ENCODE results near the gene C1QTNF4.
"Not testable (repeated sequence)": the region's sequence is repeated elsewhere in the genome, so short reads cannot be mapped to it uniquely, and the experiment has no call there.

The C1QTNF4 gene

DNA sequence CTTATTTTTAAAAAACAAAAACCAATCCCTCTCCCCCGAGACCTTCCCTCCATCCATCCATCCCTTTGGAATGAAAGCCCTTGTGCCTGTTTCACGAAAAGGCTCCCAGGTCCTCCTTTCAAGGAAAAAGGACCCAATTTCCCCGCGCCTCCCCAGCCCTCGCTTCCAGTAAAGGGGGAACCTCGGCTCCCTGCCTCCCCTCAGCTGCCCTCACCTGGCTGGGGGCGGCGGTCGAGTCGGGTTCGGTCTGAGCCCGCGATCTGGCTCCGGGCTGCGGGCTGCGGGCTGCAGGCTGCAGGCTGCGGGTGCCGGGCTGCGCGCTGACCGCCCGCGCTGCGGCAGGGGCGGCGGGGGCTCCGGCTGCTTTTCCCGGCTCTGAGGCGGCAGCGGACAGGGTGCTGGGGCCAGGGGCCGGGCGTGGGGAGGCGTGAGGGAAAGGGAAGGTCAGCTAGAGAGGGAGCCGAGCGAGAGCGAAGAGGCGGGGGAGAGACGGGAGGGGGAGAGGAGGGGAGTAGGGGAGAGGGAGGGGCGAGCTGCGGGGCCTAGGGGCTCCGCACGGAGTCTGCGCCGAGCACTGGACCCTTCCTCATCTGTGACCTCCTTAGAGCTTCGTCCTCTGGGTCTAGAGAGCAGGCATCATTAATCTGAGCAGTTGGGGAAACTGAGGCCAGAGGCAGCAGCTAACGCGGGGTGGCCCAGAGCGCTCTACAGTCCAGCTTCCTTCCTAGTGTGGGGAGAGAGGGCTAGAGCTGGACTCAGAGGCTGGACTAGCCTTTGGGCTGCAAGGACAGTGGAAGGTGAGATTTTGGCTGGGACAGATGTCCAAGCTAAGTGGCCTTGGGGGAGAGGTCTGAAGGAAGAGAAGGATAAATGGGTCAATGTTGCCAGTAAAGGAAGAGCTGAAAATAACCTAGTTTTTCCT lies at the start of gene C1QTNF4:
C1QTNF4 (minus strand) TSS at position 478 of the 922 bp plus-strand sequence. CDS start 3,601 bp downstream, outside the sequence.
- DNase-seq, result no peak

DNA sequence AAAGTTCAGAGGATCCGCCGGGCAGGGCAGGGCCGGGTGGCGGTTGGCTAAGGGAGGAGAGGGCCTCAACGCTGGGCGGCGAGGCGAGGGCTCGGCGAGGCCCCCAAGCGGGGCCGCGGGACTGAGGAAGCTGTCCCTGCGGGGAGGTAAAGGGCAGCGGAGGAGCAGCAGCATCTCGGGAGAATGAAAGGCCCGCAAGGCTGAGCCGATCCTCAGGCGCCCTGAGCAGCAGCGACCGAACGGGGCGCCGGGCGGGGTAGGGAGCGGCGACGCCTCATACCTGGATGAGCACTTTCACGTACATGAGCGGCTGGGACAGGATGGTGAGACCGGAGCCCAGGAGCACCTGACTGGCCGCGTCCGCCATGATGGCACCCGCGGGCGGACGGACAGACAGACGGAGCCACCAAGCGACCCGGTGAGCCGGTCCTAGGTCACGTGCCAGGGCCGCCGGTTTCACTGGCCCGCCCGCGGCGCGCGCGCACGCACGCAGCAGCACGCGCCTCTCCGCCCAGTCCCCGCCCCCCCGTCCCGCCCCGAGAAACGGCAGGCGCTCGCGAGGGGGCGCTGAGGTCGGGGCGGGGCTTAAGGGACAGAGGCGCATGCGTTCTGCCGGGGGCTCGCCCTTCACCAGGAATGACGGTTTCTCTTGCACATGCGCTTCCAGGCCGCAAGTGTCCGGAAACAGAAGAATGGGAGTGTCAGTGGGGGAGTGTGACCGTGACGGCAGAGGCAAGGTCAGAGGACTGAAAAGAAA lies 48.1 kb upstream of the C1QTNF4 start, which contains the start of gene MTCH2:
MTCH2 (minus strand) TSS at position 461 of the 757 bp plus-strand sequence; CDS start at position 367, 94 bp downstream.
- peak; percentile 96 to 97 for DNase-seq

DNA sequence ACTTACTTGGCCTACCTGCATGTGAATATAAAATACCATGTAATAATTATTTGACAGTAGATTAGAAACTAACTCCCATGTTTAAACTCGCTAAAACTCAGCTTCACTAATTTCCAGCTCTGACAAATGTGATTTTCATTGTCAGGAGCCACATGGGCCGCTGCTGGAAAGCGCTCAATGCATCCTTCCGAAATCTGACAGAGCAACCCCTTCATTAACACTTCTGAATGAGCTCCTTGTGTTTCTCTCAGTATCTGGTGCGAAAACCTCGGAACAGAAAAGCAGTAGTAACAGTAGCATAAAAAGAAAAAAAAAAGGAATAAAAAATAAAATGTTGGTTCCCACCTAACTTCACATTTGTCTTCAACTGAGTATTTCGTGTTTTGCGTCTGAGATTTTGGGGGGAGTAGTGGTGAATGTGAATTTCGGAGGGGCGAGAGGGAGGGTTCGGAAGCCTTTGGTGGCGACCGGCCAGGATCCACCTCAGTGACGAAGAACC lies 47.4 kb upstream of the C1QTNF4 start:
- peak in 1 of 2 donors; percentile 0 for DNase-seq

DNA sequence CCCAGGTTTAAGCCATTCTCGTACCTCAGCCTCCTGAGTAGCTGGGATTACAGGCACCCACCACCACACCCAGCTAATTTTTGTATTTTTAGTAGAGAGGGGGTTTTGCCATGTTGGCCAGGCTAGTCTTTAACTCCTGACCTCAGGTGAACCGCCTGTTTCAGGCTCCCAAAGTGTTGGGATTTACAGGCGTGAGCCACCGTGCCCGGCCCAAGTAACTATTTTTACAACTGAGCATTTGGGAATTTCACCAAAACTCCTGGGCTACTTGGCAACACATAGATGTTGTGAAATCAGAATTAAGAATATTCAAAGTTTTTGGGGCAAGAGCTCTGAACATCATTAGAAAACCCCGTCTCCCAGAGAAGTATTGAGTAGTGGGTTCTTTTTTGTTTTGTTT lies 46.3 kb upstream of the C1QTNF4 start:
- not testable (repeated sequence) for DNase-seq

DNA sequence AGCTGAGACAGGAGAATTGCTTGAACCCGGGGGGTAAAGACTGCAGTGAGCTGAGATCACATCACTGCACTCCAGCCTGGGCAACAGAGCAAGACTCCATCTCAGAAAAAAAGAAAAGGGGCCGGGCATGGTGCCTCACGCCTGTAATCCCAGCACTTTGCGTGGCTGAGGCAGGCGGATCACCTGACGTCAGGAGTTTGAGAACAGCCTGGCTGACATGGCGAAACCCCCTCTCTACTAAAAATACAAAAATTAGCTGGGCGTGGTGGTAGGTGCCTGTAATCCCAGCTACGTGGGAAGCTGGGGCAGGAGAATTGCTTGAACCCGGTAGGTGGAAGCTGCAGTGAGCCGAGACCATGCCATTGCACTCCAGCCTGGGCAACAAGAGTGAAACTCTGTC lies 42.1 kb upstream of the C1QTNF4 start:
- not testable (repeated sequence) for DNase-seq

DNA sequence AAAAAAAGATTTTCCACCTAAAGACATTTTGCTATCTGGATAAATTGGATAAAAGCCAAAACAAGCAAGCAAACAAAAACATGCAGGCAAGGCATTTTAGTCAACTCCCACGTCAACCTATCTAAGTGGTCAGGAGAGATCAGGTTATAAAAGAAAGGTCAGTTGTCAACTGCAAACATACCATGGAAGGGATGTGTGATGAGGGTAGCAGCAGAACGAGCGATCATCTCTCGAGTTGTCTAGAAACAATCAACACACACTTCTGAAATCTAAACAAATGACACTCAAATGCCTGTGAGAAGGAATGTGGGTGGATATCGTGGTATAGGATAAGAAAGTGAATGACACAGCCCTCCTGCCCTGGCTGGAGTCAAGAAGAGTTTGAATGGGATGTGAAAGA lies 37.3 kb upstream of the C1QTNF4 start:
- DNase-seq, result no peak

DNA sequence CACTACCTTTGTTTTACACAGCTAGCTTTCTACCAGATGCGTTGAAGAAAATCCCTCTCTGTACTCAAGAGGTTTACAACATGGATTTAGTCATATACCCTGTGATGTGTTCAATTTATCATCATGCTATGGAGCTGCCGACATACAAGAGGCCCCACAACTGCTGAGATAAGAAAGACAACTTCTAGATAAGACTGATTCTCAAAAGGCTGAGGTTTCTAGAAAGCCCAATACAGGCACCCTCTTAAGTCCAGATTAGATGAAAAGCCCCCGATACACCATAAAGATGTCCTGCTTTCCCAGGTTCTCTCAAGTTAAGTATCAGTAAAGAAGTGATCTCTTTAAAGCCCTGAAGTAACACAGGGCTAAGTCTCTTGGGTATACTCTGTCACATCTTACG lies 33.8 kb upstream of the C1QTNF4 start:
- DNase-seq, result no peak

DNA sequence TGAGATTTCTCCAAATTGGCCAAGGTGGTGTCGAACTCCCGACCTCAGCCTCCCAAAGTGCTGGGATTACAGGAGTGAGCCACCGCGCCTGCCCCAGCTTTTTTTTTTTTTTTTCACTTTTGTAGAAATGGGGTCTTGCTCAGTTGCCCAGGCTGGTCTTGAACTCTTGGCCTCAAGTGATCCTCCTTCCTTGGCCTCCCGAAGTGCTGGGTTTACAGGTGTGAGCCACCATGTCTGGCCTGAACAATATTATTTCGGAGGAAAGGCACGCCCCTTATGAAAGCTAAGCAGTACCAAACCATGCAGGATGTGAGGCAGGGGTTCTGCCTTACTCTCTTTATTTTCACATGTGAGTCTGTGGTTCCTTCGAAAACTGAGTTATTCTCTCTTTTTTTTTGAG lies 32.0 kb upstream of the C1QTNF4 start:
- DNase-seq, result no peak

DNA sequence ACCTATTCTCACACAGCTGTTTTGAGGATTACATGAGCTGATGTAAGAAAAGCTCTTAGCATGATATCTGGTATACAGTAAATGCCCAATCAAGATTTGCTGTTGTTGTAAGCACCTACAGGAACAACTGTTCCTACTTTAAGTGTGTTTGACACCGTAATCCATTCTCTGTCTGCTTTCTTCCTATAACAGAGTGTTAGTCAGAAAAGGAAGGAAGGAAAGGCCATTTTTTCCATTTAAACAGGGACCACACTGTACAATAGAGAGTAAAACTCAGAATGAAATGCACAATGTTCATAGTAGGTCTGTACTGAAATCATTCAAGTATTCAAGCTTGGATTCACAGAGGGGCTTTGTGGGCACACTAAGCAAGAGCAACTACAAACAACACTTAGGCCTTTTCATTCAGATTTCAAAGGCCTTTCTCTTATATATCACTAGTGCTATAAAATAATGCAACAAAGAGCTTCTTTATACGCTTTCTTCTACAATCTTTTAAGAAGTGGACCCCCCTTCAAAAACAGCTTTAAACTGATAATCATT lies 26.7 kb upstream of the C1QTNF4 start:
- DNase-seq, result no peak

DNA sequence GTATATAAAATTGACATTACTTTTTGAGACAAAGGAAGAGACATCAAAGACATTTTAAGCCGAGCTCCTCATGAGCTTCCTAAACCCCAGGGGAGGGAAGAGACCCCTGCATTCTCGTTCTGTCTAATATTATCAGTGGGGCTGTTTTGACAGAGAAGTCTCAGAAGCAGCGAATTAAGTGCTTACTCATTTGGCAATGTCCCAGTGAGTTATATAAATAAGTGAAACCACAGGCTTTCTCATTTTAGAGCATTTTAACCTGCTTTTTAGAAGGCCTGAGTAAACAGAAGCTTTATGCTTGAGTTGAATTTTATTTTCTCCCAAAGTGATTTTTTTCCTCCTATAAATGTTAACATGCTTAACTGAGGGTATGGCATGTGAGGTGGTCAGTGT lies 23.2 kb upstream of the C1QTNF4 start:
- DNase-seq, result no peak

DNA sequence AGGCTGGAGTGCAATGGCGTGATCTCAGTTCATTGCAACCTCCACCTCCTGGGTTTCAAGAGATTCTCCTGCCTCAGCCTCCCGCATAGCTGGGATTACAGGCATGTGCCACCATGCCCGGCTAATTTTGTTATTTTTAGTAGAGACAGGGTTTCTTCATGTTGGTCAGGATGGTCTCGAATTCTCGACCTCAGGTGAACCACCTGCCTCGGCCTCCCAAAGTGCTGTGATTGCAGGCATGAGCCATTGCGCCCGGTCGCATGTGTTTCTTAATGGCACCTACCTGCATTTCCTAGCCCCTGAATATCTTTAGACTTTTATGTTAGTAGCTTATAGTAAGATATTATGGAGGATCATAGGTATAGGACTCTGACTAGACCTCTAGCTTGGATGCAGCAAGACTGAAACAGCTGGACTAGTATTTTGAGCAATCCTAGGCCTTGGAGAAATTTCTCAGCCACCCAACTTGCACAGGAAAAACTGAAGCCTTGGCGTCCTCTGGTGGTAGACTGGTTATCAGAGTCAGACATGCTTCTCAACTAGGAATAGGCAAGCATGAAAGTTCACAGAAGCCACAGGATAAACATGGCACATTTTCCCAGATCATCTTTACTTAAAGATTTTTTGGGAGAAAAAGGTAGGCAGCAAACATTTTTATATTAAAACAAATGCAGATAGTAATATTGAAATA lies 22.7 kb upstream of the C1QTNF4 start:
- peak in 1 of 2 donors; percentile 12 for DNase-seq

DNA sequence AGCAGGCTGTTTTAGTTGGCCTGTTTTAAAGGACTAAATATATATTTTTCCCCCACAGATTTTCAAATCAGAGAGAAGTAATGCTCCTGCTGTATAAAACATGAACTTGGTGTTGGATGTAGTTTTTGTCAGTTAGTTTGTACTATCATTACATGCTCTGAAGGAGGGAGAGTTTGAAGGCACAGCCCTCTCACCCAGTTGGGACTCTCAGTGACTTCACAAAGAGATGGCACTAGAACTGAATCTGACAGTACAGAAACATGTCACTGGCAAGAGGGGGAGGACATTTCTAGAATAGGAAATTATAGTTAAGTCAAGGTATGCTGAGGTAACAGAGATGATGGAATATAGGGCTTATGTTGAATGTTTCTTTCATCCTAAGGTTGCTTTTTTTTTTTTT lies 21.0 kb upstream of the C1QTNF4 start:
- no peak for DNase-seq

DNA sequence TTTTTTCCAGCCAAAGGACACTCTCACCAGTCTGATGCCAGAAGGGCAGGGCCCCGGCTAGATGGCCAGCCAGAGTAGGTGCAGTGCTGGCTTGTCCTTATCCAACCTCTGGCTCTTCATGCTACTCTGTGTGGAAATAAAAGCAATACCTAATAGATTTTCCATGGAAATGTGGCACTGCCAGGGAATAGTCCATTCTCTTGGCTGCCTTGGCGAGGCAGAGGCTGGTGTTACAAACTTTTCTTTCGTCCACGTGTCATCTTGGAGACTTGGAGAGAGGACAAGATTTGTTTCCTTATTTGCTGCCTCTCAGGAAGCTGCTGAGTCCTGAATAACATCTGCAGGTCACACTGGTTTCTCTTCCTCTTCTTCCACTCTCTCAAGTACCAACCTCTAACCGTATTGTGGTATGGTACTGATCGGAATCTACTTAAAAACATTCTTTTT lies 17.2 kb upstream of the C1QTNF4 start:
- no peak for DNase-seq

DNA sequence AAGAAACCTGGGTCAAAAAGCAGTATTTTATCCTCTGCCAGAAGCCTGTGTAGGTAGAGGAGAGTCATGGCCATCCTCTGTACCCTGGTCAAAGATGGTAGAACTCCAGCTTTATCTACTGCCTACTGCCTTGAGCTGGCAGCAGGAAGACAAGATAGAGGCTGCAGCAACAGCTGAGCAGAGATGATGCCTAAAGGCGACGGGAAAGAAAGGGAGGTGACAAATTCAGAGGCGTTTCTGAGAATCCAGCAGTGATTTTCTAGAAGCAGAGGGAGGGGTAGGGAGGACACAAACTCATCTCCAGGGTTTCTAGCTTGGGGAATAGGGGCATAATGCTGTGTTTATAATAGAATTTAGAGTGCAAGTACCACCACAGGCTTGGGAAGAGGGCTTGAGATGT lies 15.5 kb upstream of the C1QTNF4 start:
- no peak for DNase-seq

DNA sequence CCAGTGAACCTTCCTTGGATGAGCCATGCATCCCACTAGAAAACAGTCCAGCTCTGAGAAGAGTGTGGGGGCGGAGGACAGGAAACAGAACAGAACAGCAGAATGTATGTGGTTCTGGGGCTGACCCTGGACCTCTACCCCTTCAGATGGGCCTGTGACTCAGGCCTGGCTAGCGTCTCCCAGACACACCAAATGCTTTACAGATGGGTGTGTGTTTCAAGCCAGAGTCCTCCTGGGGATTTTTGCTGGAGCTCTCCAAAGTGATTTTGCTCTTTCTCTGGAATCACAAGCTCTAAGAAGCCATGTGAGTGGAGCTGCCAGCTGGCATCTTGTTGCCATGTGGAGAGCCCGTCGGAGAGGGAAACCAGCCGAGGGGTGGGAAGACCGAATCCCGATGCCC lies 13.2 kb upstream of the C1QTNF4 start:
- no peak for DNase-seq

DNA sequence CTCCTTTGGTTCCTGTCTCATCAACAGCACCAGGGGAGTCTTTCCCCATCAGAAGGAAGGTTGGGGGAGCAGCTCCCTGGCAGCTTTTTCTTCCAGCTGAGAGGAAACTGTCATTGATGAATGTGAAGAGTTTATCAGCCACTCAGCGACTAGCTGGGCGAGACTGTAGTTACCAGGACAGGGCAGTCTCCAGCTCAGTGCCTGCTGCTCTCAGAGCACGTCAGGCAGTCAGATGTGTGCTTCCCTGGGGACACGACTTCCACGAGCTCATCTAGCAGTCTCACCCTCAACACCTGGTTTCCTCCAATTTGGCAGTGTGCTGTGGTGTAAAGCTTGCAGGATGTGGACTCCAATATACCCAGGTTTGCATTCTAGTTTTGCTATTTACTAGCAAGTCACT lies 12.5 kb upstream of the C1QTNF4 start:
- DNase-seq, result no peak

DNA sequence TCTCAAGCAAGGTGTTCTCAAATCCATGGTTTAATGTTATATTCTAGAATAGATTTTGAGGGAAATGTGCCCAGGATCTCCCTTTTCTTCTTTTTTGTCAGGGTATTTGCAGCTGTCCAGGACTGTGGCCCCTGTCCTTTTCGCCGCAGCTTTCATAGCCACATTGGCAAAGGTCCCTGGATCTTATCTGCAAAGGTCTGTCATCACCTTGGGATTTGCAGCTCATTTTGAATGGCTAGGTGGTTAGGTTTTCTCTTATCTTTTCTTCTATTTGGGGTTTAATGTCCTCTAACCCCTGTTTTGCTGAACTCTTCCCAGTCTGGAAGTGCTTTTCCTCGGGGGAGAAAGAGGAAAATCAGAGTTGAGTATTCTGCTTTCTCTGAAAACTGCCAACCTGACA lies 11.7 kb upstream of the C1QTNF4 start:
- no peak for DNase-seq

DNA sequence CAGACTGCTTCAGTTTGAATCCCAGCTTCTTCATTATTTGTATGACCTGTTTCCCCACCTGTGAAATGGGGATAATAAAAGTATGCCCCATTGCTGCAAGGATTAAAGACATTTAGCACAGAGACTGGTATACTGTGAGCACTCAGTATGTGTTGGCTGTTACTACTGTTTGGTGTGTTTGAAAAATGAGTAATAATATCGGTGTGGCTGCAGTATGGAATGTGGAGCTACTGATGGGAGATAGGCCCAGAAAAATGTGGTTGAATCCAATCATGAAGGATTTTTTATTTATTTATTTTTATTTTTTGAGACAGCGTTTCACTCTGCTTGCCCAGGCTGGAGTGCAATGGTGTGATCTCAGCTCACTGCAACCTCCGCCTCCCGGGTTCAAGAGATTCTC lies 9.1 kb upstream of the C1QTNF4 start:
- DNase-seq, result no peak

DNA sequence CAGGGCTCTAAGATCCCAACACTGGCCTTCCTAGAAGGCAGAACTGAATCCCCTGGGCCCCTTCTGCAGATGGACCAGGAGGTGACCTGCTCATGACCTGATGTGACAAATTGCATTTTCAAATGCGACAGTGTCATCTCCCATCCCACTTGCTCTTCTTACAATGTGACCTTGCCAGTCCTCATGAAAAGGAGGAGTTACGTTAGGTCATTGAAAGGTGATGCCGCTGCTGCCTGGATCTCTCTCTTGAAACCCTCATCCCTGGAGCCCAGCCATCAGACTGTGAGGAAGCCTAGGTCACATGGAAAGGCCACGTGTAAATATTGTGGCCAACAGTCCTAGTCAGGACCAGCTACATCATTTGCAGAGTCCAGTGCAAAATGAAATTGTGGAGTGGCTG lies 5.7 kb upstream of the C1QTNF4 start:
- DNase-seq, result no peak

DNA sequence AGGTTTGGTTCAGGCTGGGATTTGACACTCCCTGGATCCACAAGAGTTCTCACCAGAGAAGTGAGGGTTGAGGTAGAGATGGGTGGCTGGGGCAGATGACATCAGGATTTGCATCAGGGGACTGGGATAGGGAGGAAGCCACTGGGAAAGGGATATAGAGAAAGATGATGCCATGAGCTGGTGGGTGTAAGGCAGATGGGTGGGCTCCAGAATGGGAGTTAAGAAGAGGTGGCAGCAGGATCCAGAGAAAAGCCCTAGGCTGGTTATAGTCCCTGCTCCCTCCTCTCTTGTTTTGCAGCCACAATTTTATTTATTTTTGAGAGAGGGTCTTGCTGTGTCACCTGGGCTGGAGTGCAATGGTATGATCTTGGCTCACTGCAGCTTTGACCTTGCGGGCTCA lies 1.8 kb upstream of the C1QTNF4 start:
- no peak for DNase-seq

DNA sequence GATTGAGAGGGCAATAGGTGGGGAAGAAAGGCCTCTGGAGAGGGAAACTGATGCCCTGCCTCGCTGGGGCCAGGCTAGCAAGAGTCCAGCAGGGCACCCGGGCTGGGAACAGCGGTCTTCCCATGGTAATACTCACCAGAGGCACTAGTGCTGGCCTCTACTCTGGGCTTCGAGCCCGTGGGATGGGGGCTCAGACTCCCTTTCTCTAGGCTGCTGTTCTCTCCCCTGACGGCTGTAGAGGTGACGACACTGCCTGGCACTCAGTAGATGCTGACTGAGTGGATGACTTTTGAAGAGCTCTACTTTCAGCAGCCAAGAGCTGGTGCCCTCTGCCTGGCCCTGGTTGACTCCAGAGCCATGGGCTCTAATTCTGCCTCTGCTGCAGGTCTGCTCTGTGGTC lies 818 bp upstream of the C1QTNF4 start:
- no peak for DNase-seq

DNA sequence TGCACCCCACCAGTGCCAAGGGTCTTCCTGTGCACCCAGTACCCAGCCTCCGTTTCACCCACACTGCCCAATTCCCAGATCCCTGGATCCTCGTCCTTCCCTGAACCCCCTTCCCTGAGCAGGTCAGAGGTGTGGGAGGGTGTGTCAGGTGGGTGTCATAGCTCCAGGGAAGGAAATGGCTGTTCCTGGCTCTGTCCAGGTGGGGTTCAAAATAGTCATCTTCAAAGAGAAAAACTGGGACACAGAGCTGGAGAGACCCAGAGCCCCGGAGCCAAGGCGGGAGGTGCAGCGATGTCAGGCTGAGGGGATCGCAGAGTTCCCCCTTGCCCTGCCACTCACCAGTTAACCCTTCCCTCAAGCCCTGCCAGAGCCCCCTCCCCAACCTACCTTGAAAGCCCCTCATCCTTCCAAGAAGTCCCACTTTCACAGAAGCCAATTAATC lies 698 bp downstream of the C1QTNF4 start:
- no peak for DNase-seq

DNA sequence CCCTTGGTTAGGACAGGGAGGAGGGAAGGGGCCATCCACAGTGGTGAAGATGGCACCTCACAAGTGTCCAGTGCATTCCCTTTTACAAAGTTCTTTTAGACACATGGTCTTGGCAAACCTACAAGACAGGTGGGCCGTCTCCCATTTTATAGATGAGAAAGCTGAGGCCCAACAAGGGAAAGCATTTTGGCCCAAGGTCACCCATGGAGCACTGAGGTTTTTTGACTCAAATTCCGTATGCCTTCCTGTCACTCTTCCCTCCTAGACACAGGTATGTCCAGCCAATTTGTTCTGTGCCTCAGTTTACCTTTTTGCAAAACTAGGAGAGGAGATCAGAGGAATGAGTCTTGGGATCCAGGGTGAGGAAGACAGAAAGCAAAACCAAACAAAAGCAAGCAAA lies 1.2 kb downstream of the C1QTNF4 start:
- DNase-seq, result no peak

All from CD4-positive, alpha-beta T cell treated with Interleukin-1 beta for 1 hour (primary cell).